WTC11 (cell line): ENCODE data around the gene NBL1. TPM values are rescaled to one million over a fixed set of nuclear protein-coding genes. Genes with fewer than 3 reads are reported as not detected.

Experiments
- ATAC-seq: fragments of 200-7000 bp; cut with Tn5 transposase; 2 replicates; pipeline ENCODE4 v1.10.0; 2021; ENCODE audit warnings: mild to moderate bottlenecking, moderate library complexity
- CTCF ChIA-PET: fragments of 300-600 bp; sonication (Branson Sonifier 250); formaldehyde crosslinking; loops from one replicate; lab custom pipeline; 2021; ENCODE audit warnings: antibody characterized with exemption; lab: Charles Lee
- POLR2A ChIA-PET: fragments of 350-600 bp; sonication (Branson Sonifier 250); formaldehyde crosslinking; loops from one replicate; lab custom pipeline; 2021; ENCODE audit warnings: antibody characterized with exemption; lab: Charles Lee
- DNase-seq: peaks from one replicate; pipeline ENCODE4 v3.0.0; 2021; ENCODE audit warnings: low spot score
- H3K27ac Mint-ChIP-seq: 2 replicates; pipeline ENCODE4 v1.8.0; 2021; ENCODE audit warnings: mixed read lengths
- H3K27me3 Mint-ChIP-seq: 2 replicates; pipeline ENCODE4 v1.8.0; 2021; ENCODE audit warnings: low read depth, mild to moderate bottlenecking, moderate library complexity, mixed read lengths
- H3K36me3 Mint-ChIP-seq: 2 replicates; pipeline ENCODE4 v1.8.0; 2021; ENCODE audit warnings: mixed read lengths
- H3K4me1 Mint-ChIP-seq: 2 replicates; pipeline ENCODE4 v1.8.0; 2022; ENCODE audit warnings: mixed read lengths
- H3K4me3 Mint-ChIP-seq: 2 replicates; pipeline ENCODE4 v1.8.0; 2021; ENCODE audit warnings: mild to moderate bottlenecking, moderate library complexity, mixed read lengths
- H3K9me3 Mint-ChIP-seq: 2 replicates; pipeline ENCODE4 v1.8.0; 2021; ENCODE audit warnings: mixed read lengths
- CBFB ChIP-seq: sonication (generic); formaldehyde crosslinking; IDR thresholded peaks from 2 replicates; pipeline ENCODE4 v1.8.1; 2022; ENCODE audit warnings: mild to moderate bottlenecking, low read depth, missing genetic modification reagents
- ELF4 ChIP-seq: sonication (generic); formaldehyde crosslinking; IDR thresholded peaks from 2 replicates; pipeline ENCODE4 v1.8.1; 2022; ENCODE audit warnings: low read depth, mild to moderate bottlenecking, moderate library complexity, missing genetic modification reagents
- ESRRA ChIP-seq: sonication (generic); formaldehyde crosslinking; IDR thresholded peaks from 2 replicates; pipeline ENCODE4 v1.8.1; 2022; ENCODE audit warnings: mild to moderate bottlenecking, missing genetic modification reagents, borderline replicate concordance
- ETV6 ChIP-seq: sonication (generic); formaldehyde crosslinking; IDR thresholded peaks from 2 replicates; pipeline ENCODE4 v1.8.1; 2022; ENCODE audit warnings: mild to moderate bottlenecking, missing genetic modification reagents
- IRF2 ChIP-seq: sonication (generic); formaldehyde crosslinking; IDR thresholded peaks from 2 replicates; pipeline ENCODE4 v1.8.0; 2022; ENCODE audit warnings: low read depth, missing genetic modification reagents, borderline replicate concordance
- JAZF1 ChIP-seq: fragments of 250-450 bp; sonication (Bioruptor Pico); IDR thresholded peaks from 2 replicates; pipeline ENCODE4 v1.9.0; 2021; ENCODE audit warnings: moderate library complexity, mild to moderate bottlenecking, inconsistent platforms
- NFATC4 ChIP-seq: fragments of 250-450 bp; sonication (Bioruptor Pico); IDR thresholded peaks from 2 replicates; pipeline ENCODE4 v1.9.0; 2021; ENCODE audit warnings: mild to moderate bottlenecking
- NFE2L1 ChIP-seq: sonication (generic); formaldehyde crosslinking; IDR thresholded peaks from 2 replicates; pipeline ENCODE4 v1.8.1; 2023; ENCODE audit warnings: missing genetic modification reagents
- NR1H2 ChIP-seq: sonication (generic); formaldehyde crosslinking; IDR thresholded peaks from 2 replicates; pipeline ENCODE4 v1.9.0; 2021; ENCODE audit warnings: mild to moderate bottlenecking, moderate library complexity, missing genetic modification reagents
- NR3C1 ChIP-seq: sonication (generic); formaldehyde crosslinking; conservative IDR thresholded peaks from 2 replicates; pipeline ENCODE4 v1.8.1; 2023; ENCODE audit warnings: low read depth, mild to moderate bottlenecking, missing genetic modification reagents
- RELA ChIP-seq: sonication (generic); formaldehyde crosslinking; IDR thresholded peaks from 2 replicates; pipeline ENCODE4 v1.8.1; 2022; ENCODE audit warnings: missing genetic modification reagents, mild to moderate bottlenecking, borderline replicate concordance
- RORB ChIP-seq: fragments of 250-450 bp; sonication (Bioruptor Pico); IDR thresholded peaks from 2 replicates; pipeline ENCODE4 v1.9.0; 2021; ENCODE audit warnings: mild to moderate bottlenecking
- SP1 ChIP-seq: sonication (generic); formaldehyde crosslinking; conservative IDR thresholded peaks from 2 replicates; pipeline ENCODE4 v1.8.1; 2022; ENCODE audit warnings: missing genetic modification reagents
- TEAD4 ChIP-seq: sonication (generic); formaldehyde crosslinking; IDR thresholded peaks from 2 replicates; pipeline ENCODE4 v1.8.0; 2022; ENCODE audit warnings: mild to moderate bottlenecking, missing genetic modification reagents
- ZNF232 ChIP-seq: sonication (generic); formaldehyde crosslinking; IDR thresholded peaks from 2 replicates; pipeline ENCODE4 v1.8.0; 2022; ENCODE audit warnings: mild to moderate bottlenecking, missing genetic modification reagents
- ZNF317 ChIP-seq: sonication (generic); formaldehyde crosslinking; IDR thresholded peaks from 2 replicates; pipeline ENCODE4 v1.8.1; 2023; ENCODE audit warnings: low read depth, mild to moderate bottlenecking, moderate library complexity, missing genetic modification reagents, borderline replicate concordance
- total RNA-seq: library from RNA; stranded (reverse); gene quantifications from 3 replicates; pipeline ENCODE4 v1.2.3, GENCODE V29; 2021
- TF ChIP-seq, protein P1 (sequence below): sonication (generic); formaldehyde crosslinking; conservative IDR thresholded peaks from 2 replicates; pipeline ENCODE4 v1.8.1; 2023; ENCODE audit warnings: mild to moderate bottlenecking, low read depth, missing genetic modification reagents, moderate library complexity
- TF ChIP-seq, protein P2 (sequence below): fragments of 250-450 bp; sonication (Bioruptor Pico); IDR thresholded peaks from 2 replicates; pipeline ENCODE4 v1.9.0; 2021; ENCODE audit warnings: moderate library complexity, mild to moderate bottlenecking, inconsistent platforms, borderline replicate concordance
- TF ChIP-seq, protein P3 (sequence below): fragments of 250-450 bp; sonication (Bioruptor Pico); IDR thresholded peaks from 2 replicates; pipeline ENCODE4 v1.9.0; 2021; ENCODE audit warnings: mild to moderate bottlenecking
- TF ChIP-seq, protein P4 (sequence below): sonication (generic); formaldehyde crosslinking; IDR thresholded peaks from 2 replicates; pipeline ENCODE4 v1.8.1; 2023; ENCODE audit warnings: mild to moderate bottlenecking, missing genetic modification reagents, moderate library complexity
- TF ChIP-seq, protein P5 (sequence below): sonication (generic); formaldehyde crosslinking; IDR thresholded peaks from 2 replicates; pipeline ENCODE4 v1.8.0; 2022; ENCODE audit warnings: mild to moderate bottlenecking, missing genetic modification reagents
- TF ChIP-seq, protein P6 (sequence below): sonication (generic); formaldehyde crosslinking; IDR thresholded peaks from 2 replicates; pipeline ENCODE4 v1.8.1; 2023; ENCODE audit warnings: mild to moderate bottlenecking, missing genetic modification reagents

NBL1 gene
- total RNA-seq, 1 experiment from 2014 or later: 17.1 TPM

DNA sequence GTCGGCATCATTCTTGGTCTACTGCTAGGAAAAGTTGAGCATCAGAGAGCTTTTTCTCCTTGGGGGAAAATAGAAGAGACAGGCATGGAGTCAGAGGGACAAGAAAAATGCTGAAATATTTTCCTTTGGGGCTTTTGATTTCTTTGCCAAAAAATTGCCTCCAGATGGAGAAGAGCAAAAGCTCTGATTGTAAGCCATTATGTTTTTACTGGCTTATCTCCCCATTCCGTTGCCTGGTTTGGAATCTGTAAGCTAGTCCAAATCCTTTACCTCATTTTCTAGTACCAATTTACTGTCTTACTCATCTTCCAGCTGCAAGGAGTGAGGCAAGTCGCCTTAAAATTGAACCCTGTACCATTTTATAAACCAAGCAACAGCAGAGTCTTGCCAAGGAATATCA is 23.3 kb upstream of the NBL1 start (continued):
- TF ChIP-seq RORB (no peak), TEAD4 (CRISPR knock-in tag) (no peak), ZNF232 (no peak), SP1 (CRISPR knock-in tag) (no peak), ZNF317 (CRISPR knock-in tag) (no peak), NR1H2 (CRISPR knock-in tag) (no peak)
- TF ChIP-seq, protein P1, sequence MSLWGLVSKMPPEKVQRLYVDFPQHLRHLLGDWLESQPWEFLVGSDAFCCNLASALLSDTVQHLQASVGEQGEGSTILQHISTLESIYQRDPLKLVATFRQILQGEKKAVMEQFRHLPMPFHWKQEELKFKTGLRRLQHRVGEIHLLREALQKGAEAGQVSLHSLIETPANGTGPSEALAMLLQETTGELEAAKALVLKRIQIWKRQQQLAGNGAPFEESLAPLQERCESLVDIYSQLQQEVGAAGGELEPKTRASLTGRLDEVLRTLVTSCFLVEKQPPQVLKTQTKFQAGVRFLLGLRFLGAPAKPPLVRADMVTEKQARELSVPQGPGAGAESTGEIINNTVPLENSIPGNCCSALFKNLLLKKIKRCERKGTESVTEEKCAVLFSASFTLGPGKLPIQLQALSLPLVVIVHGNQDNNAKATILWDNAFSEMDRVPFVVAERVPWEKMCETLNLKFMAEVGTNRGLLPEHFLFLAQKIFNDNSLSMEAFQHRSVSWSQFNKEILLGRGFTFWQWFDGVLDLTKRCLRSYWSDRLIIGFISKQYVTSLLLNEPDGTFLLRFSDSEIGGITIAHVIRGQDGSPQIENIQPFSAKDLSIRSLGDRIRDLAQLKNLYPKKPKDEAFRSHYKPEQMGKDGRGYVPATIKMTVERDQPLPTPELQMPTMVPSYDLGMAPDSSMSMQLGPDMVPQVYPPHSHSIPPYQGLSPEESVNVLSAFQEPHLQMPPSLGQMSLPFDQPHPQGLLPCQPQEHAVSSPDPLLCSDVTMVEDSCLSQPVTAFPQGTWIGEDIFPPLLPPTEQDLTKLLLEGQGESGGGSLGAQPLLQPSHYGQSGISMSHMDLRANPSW (CRISPR knock-in tag): no peak

- peaks cover 8% of the 10 kb centered on the region for H3K36me3 Mint-ChIP-seq
- TF ChIP-seq, protein P2, sequence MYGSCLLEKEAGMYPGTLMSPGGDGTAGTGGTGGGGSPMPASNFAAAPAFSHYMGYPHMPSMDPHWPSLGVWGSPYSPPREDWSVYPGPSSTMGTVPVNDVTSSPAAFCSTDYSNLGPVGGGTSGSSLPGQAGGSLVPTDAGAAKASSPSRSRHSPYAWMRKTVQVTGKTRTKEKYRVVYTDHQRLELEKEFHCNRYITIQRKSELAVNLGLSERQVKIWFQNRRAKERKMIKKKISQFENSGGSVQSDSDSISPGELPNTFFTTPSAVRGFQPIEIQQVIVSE (CRISPR knock-in tag): no peak
- TF ChIP-seq NFE2L1 (no peak), NR3C1 (no peak), ELF4 (CRISPR knock-in tag) (no peak), ZNF317 (CRISPR knock-in tag) (no peak), NR1H2 (CRISPR knock-in tag) (no peak), NFATC4 (CRISPR knock-in tag) (no peak), JAZF1 (CRISPR knock-in tag) (no peak), RELA (no peak), ESRRA (no peak), CBFB (CRISPR knock-in tag) (no peak), ETV6 (CRISPR knock-in tag) (no peak), IRF2 (no peak)
- TF ChIP-seq, protein P3, sequence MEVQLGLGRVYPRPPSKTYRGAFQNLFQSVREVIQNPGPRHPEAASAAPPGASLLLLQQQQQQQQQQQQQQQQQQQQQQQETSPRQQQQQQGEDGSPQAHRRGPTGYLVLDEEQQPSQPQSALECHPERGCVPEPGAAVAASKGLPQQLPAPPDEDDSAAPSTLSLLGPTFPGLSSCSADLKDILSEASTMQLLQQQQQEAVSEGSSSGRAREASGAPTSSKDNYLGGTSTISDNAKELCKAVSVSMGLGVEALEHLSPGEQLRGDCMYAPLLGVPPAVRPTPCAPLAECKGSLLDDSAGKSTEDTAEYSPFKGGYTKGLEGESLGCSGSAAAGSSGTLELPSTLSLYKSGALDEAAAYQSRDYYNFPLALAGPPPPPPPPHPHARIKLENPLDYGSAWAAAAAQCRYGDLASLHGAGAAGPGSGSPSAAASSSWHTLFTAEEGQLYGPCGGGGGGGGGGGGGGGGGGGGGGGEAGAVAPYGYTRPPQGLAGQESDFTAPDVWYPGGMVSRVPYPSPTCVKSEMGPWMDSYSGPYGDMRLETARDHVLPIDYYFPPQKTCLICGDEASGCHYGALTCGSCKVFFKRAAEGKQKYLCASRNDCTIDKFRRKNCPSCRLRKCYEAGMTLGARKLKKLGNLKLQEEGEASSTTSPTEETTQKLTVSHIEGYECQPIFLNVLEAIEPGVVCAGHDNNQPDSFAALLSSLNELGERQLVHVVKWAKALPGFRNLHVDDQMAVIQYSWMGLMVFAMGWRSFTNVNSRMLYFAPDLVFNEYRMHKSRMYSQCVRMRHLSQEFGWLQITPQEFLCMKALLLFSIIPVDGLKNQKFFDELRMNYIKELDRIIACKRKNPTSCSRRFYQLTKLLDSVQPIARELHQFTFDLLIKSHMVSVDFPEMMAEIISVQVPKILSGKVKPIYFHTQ (CRISPR knock-in tag): no peak
- TF ChIP-seq, protein P4, sequence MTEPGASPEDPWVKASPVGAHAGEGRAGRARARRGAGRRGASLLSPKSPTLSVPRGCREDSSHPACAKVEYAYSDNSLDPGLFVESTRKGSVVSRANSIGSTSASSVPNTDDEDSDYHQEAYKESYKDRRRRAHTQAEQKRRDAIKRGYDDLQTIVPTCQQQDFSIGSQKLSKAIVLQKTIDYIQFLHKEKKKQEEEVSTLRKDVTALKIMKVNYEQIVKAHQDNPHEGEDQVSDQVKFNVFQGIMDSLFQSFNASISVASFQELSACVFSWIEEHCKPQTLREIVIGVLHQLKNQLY (CRISPR knock-in tag): no peak
- TF ChIP-seq, protein P5, sequence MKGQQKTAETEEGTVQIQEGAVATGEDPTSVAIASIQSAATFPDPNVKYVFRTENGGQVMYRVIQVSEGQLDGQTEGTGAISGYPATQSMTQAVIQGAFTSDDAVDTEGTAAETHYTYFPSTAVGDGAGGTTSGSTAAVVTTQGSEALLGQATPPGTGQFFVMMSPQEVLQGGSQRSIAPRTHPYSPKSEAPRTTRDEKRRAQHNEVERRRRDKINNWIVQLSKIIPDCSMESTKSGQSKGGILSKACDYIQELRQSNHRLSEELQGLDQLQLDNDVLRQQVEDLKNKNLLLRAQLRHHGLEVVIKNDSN: no peak
- TF ChIP-seq, protein P6, sequence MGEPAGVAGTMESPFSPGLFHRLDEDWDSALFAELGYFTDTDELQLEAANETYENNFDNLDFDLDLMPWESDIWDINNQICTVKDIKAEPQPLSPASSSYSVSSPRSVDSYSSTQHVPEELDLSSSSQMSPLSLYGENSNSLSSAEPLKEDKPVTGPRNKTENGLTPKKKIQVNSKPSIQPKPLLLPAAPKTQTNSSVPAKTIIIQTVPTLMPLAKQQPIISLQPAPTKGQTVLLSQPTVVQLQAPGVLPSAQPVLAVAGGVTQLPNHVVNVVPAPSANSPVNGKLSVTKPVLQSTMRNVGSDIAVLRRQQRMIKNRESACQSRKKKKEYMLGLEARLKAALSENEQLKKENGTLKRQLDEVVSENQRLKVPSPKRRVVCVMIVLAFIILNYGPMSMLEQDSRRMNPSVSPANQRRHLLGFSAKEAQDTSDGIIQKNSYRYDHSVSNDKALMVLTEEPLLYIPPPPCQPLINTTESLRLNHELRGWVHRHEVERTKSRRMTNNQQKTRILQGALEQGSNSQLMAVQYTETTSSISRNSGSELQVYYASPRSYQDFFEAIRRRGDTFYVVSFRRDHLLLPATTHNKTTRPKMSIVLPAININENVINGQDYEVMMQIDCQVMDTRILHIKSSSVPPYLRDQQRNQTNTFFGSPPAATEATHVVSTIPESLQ (CRISPR knock-in tag): no peak
- DNase-seq: no peak
- no peak for ATAC-seq
- ChIA-PET CTCF (interaction anchor here (1.4 kb wide), 1 partner anchor 32 kb away, joined by 3 read pairs; no protein-coding TSS in a partner anchor), POLR2A (no interaction called here)
- H3K27ac Mint-ChIP-seq: no peak overlapping the region; the same call in none of the 2 replicates
- H3K4me3 Mint-ChIP-seq: no peak overlapping the region
- H3K4me1 Mint-ChIP-seq: peaks cover 24% of the 10 kb centered on the region
- H3K9me3 Mint-ChIP-seq: no peaks in the 10 kb centered on the region
- no peaks in the 10 kb centered on the region; the same call in 1 of the 2 replicates for H3K27me3 Mint-ChIP-seq
Observed at GRCh38 chr1:19621274-19621950, 22.7 kb upstream of the NBL1 start.
